Stimulated activated naive CD8-positive, alpha-beta T cell treated with anti-CD3 and anti-CD28 coated beads, Interleukin-15, Interleukin-2, amounts not matched to agents 100 U/mL and 50 U/mL, for 24 hours (primary cell): ENCODE measurements around the gene COA5.
"Not testable (repeated sequence)": the region's sequence is repeated elsewhere in the genome, so short reads cannot be mapped to it uniquely, and the experiment has no call there.

ENCODE experiments used
- ATAC-seq: fragments of 150-1000 bp; cut with Tn5 transposase; one replicate; pipeline ENCODE4 v1.10.0; 2021
- DNase-seq: peaks from one replicate; pipeline ENCODE4 v3.0.0; 2021

Gene COA5

DNA sequence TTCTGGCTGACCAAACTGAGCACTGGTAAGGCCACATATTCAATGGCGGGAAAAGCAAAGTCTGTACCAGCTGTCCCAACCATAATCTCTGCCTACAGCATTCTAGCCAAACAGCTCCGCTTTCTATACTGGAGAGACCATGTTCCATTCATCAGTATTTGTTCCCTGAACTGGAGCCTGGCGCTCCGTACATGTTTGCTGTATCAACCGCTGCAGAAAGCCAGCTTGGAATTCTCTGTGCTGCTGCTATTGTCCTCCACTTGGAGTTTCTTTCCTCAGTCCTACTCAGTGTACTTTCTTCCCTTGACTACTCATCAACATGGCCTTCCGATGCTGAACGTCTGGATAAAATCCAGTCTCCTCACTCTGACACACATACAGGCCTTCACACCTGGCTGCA lies 1.9 kb downstream of the COA5 start:
- DNase-seq (no peak), ATAC-seq (no peak)

DNA sequence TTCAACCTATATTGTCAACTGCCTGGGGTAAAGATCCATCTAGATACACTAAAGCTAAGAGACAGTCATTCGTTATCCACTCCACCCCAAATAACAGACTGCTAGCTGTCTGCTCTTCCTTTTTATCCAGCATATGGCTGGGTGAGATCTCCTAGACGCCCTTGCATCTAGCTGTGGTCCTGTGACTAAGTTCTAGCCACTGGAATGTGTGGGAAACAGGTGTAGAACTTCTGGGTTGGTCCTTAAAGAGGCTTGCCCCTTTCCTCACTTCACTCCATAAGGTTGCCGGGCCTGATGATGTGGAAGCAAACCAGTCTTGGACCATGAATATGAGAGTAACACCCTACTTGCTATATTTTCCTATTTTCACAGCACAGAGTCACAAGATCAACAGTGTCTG lies 3.2 kb downstream of the COA5 start:
- no peak for ATAC-seq
- DNase-seq: no peak

DNA sequence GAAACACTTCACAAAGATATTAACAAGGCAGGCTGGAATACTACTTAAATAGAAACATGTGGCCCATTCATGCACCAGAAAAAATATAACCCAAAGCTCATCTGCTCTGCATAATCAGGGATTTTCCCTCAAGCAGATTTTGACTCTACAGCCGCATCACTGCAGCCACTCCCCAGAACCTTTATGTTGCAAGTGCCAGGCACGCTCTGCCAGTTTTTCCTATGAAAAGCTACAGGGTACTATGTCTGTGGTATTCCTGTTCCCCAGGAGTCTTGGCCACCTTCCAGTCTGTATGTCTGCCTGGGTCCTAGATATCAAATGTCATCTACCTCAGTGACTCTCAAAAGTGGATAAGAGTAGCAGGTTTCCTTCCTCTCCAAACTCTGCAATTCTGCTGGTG lies 3.8 kb downstream of the COA5 start:
- DNase-seq: no peak
- ATAC-seq: no peak

DNA sequence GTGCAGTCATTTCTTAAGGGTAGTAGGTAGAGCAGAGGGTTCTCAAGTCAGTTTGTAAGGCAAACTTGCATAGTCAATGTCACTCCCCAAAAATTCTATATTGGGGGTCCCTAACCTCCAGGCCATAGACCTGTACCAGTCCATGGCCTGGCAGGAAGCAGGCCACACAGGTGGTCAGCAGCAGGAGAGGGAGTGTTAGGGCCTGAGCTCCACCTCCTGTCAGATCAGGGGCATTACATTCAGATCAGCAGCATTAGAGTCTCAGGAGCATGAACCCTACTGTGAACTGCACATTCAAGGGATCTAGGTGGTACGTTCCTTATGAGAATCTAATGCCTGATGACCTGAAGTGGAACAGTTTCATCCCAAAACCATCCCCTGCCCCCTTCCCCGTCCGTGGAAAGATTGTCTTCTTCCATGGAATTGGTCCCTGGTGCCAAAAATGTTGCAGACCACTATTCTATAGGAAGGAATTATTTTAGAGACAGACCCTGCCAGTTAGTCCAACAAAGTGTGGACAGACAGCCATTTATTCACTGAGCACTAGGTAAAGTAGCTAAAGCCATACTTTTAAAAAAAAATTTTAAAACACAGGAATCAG lies 6.7 kb downstream of the COA5 start:
- DNase-seq: no peak
- no peak for ATAC-seq

DNA sequence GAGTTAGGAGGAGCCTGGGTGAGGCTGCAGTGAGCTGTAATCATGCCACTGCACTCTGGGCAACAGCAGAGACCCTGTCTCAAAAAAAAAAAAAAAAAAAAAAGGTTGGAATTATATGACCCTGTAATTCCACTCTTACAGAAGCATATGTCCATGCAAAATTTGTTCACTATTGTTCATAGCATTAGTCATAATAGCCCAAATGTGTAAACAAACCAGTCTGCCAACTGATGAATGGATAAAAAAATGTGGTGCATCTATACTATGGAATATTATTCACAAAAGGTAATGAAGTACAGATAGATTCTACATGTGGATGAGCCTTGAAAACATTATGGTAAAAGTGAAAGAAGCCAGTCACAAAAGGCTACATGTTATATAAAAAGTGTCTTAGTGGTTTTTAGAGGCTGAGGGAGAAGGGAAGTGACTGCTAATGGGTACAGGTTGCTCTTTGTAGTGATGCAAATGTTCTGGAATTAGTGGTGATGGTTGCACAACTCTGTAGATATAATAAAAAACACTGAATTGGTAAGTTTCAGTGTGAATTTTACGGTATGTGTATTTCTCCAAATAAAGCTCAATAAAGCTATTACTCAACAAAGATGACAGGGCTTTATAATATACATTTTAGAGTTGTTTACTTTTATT lies 9.4 kb downstream of the COA5 start:
- ATAC-seq: no peak
- DNase-seq: no peak

DNA sequence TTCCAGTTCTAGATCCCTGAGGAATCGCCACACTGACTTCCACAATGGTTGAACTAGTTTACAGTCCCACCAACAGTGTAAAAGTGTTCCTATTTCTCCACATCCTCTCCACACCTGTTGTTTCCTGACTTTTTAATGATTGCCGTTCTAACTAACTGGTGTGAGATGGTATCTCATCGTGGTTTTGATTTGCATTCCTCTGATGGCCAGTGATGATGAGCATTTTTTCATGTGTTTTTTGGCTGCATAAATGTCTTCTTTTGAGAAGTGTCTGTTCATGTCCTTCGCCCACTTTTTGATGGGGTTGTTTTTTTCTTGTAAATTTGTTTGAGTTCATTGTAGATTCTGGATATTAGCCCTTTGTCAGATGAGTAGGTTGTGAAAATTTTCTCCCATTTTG lies 13.6 kb downstream of the COA5 start:
- not testable (repeated sequence) for ATAC-seq, DNase-seq

DNA sequence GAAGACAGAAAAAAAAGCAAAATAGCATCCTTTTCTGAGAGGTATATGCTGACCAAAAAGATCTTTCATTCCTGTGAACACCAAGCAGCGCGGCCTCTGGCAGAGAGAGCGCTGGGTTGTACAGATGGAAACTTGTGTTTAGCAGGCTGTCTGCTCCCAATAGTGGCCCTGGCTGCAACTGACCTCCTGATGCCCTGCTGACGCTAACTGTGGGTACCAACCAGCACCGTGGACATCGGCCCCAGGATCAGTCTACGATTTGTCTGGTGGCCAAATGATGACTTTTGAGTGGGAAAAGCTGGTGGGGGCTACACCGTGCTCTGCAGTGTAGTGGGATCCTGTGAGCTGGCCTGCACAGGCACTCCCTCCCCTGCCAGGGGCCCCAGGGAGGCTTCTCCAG lies 15.7 kb downstream of the COA5 start:
- no peak for ATAC-seq
- DNase-seq: no peak

DNA sequence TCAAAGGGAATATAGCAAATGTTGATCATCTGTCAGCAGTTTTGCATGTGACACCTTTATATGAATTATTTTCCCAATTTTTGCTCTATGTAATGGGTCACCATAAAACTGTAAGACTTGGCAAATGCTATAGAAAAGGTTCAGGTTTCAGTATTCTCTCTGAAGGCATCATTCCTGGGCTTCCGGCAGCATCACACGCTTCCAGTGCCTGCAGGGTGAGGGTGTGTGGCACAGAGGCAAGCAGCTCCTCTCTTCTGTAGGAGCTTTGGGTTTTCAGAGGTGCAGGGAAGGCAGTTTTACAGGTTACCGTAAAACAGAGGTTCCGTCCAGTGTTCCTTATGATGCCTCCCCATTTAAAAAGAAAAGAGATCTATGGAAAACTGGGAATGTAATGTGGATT lies 18.8 kb downstream of the COA5 start:
- no peak for DNase-seq
- no peak for ATAC-seq

DNA sequence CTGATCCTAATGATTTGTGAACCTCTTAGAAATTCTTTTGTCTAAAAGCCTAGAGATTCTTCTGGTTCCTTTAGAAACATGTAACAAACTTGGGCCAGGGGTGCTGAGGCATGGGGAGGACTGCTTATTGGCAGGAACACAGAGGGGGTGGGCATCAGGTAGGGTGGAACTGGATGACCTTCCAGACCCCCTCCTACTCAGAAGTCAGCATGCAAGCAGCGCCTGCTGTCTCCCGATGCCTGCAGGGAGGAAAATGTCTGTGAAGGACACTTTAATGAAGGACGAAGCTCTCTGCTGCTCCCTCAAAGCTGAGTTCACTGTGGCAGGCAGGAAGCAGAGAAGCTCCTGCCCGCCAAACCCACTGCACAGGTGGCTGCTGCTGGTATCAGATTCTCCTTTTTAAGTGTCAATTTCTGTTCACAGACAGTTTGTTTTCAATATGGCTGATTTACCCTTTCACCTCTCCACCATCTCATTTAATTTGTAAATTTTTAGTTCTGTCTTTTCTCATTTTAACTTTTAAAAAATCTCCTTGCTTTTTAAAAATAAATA lies 19.4 kb downstream of the COA5 start:
- DNase-seq (no peak), ATAC-seq (no peak)

DNA sequence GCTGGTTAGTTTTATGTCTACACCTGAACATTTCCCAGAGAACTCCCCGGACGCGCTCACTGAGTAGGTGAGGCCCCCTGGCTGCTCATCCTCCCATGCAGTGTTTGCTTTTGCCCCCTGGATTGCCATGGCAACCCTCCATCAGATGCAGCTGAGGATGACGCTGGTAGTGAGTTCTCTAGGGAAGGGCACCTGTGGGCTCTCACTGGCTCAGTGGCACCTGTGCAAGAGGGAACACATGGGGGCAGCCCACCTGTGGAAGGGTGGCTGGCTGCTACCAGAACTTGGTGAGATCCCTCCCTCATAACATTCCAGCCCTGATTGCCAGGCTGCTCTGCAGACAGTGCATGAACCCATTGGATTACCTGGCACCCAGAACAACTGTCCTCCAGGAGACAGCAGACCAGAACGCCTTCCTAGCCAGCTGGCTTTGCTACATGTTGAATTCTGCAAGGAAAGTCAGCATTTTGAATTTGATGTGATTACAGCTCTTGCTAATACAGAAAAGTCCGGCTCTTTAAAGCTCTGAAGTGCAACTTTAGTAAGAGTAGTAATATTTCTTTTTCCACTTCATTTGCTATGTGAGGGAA lies 21.7 kb downstream of the COA5 start:
- ATAC-seq (no peak), DNase-seq (no peak)

DNA sequence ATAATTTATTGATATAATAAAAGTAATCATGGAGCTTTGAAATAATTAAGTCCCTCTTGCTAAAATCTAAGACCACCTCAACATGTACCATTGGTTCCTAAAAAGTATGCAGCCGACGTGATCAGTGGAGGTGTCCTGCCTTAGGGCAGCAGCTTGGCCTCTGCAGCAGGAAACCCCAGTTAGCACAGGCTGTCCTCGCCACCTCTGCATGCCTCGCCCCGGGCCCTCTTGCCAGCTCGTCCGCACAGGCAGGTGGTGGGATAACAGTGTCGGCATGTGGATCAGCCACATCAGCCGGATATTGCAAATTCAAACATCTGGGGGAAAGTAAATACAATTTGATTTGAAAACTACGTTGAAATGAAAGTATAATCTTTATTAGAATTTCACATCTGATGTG lies 22.9 kb downstream of the COA5 start:
- no peak for ATAC-seq
- no peak for DNase-seq

DNA sequence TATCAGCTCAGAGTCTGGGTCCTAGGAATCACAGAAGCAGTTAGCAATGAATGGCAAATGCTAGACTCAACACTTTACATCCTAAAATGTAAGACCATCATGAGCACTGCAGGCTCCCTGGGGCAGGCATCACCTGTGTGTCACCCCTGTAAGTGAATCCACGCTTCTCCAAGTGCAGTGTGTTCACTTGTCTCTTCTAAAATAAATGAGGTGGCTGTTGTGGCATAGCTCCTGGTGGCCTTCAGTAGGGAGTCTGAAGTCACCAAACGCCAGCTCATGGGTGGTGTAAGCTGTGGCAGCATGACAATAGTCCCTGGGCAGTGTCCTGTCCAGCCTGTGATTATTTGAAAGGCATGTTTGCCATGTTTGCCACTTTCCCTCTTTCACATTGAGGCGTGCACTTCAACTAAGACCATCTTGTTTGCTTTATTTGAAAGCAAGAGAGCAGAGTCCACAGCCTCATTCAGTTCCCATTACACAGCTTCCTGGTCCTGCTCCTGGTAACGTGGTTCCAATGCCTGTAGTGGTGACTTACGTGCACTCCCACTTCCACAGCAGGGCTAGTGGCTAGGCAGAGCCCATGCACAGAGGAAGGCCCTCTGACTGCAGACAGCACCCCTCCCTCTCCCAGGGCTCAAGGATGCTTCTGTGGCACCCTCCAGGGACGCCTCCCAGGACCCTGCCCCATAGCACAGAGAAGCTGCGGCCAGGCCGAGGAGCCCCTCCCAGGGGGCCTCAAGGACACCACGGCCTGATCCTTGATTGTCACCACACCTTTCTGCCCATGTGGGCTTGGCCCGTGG lies 24.3 kb downstream of the COA5 start:
- DNase-seq (no peak), ATAC-seq (no peak)

DNA sequence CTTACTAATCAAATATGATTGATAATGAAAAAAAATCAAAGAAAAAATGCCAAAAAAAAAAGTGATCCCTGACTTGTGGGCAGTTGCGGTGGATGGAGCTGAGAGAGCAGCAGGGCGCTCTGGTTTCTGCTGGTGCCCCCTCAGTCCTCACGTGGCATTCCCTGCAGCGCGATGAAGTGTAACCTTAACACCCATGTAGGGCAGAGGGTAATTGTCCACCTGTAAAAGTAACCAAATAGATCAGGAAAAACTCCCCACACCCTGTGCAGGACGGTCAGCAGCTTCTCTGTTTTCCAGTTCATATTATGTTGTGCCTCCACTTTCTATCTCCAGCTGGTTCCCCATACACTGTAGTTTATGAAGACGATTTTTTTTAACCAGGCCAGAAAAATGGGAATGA lies 25.0 kb downstream of the COA5 start:
- DNase-seq (no peak), ATAC-seq (no peak)

DNA sequence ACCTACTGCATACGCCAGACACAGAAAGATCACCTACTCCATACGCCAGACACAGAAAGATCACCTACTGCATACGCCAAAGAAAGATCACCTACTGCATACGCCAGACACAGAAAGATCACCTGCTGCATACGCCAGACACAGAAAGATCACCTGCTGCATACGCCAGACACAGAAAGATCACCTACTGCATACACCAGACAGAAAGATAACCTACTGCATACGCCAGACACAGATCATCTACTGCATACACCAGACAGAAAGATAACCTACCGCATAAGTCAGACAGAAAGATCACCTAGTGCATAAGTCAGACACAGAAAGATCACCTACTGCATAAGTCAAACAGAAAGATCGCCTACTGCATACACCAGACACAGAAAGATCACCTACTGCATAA lies 25.8 kb downstream of the COA5 start:
- no peak for ATAC-seq
- no peak for DNase-seq

DNA sequence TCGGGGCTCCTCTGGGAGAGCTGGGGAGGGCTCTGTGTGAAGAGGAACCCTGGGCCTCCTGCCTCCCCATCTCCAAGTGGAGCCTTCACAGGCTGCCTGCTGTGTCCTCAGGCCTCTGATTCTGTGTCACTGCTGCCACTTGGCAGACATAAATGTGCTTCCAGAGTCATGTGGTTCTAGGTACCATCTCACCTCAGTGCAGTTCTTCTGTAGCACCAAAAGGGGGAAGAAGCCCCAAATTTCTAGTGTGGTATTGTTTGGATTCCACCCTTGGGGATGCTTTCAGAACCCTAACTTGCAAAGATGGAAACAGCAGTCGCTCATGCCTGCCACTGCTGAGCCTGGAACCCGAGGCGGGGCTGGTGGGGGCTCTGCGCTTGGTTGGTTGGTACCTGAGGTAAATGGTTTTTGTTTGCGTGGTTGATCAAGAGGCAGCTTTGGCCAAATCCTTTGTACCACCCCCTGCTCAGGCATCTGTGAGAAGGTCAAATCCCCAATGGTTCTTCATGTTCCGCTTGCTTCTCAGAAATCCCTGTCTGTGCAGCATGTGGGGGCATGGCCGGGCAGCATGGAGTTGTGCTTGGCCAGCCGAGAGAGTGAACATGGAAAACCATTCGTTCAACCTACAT lies 27.5 kb downstream of the COA5 start:
- DNase-seq (no peak), ATAC-seq (no peak)

DNA sequence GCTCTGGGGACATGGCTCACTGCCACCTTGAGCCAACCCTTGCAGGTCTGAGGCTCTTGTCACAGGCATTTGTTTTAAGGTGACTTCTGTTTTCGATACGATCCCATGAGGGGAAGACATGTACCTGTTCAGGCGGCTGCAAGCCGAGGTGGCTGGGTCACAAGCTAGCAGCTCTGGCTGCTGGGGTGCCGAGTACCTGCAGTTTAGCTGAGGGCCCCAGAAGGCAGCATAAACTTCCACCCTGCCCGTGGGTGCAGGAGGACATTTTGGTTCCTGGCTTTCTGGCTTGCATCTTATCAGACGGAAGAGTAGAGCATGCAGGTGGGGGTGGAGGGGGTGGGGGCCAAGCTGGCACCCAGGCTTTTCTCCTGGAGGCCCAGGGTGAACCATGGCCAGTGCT lies 28.4 kb downstream of the COA5 start:
- ATAC-seq (no peak), DNase-seq (no peak)

DNA sequence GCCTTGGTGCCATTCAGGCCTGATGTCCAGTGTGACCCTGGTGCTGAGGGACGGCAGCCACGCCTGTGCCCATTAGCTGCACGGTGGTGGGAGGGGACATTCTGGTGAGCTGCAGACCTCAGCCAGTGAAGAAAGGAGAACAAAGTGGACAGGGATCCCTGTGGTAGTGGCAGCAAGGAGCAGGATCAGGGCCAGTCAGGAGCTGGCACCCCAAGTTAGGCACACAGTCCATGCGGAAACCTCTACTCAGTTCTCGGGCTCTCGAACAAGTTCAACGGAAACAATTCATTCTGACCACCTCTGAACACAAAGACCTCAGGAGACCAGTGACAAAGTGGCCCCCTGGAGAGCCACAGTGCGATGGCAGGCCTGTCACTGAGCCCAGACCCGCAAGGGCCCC lies 30.1 kb downstream of the COA5 start:
- ATAC-seq (no peak), DNase-seq (no peak)

DNA sequence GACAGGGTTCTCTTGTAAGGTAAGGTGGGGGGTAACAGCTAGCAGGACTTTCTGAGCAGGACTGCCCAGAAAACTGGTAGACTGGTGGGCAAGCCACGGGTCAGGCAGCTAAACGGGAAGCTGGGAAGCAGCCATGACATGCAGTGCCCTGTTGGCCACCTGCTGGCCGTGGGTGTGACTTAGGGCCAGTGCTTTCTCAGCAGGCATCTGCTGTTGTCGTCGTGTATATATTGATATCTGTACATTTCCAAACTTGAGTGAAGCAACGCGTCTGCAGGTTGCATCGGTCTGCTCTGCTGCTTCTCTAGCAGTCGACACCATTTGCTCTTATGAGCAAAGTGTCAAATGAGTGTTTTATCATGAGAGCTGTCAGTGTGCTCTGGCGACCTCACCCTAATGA lies 31.0 kb downstream of the COA5 start:
- DNase-seq (no peak), ATAC-seq (no peak)

DNA sequence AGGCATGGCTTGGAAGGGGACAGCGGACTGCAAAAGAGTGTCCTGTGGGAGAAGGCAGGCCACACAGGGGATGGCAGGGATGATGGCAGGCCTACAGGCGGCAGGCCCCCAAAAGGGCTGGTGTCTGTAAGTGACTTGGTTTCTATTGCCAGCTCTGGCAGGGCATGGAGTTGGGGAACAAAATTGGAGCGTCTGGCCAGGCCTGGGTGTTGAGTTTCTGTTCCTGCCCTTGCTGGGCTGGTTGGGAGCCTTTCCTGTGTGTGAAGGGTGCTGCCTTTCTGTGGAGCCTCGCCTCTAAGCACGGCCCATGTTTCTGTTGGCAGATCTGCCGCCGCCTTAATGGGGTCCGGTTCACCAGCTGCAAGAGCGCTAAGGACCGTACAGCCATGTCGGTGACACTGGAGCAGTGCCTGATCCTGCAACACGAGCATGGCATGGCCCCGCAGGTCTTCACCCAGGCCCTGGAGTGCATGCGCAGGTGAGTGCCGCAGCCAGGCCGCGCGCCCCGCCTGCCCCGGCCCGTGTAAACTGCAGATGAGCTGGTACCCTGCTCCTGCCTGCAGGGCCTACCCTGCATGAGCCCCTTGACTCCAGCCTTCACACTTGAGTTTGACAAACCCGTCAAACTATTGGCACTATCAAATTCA lies 31.5 kb downstream of the COA5 start:
- DNase-seq (no peak), ATAC-seq (no peak)

DNA sequence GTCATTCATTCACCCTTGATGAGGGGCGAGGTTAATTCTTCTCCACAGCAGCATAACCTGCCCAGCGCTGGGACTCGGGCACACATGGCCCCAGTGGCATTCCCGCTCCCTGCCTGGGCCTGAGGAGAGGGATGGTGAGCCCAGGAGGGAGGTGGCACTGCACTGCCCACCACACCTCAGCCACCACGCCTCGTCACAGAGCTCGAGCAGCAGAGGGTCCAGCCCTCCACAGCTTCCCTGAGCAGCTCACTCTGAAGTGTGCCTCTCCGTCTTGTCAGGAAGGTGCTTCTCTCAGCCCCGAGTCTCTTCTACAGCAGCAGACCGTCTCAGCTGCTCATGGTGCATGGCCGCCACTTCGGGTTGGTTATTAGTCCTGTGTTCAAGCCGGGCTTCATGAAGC lies 34.9 kb downstream of the COA5 start:
- ATAC-seq: no peak
- DNase-seq: no peak

DNA sequence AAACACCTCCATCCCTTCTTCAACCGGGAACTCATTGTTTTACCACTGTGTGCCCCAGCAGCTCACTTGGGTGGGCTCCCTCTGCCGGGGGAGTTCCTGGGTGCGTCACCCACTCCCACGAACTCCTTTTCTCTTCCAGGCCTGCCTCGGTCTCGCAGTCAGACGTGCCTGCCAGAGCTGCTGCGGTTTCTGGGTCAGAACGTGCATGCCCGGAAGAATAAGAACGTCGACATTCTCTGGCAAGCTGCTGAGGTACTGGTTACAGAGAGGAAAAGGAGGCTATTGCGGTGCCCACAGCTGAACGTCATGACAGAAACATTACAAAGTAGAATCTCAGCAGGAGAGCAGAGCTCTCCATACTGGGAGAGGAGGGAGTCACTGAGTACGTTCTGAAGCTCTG lies 35.6 kb downstream of the COA5 start:
- DNase-seq: no peak
- ATAC-seq: no peak

DNA sequence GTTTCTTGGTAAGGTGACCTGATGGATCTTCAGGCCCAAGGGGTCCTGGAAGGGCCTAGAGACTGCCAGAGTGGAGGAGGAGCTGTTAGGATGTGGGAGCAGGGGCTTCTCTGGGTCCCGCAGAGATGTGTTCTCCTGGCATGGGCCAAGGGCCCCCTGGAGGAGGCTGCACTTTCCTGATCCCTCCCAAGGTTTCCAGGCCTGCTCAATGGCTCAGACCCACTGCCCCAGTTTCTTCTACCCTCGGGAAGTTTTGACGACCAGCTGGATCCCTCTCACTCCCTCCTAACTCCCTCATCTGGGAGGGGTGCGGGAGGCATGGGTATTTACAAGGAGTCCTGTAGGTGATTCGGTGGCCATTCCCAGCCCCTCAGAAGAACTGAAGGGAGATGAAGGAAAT lies 36.1 kb downstream of the COA5 start:
- ATAC-seq (no peak), DNase-seq (no peak)
